ENCODE measurements around the gene SLC8A2.

SLC8A2 gene

DNA sequence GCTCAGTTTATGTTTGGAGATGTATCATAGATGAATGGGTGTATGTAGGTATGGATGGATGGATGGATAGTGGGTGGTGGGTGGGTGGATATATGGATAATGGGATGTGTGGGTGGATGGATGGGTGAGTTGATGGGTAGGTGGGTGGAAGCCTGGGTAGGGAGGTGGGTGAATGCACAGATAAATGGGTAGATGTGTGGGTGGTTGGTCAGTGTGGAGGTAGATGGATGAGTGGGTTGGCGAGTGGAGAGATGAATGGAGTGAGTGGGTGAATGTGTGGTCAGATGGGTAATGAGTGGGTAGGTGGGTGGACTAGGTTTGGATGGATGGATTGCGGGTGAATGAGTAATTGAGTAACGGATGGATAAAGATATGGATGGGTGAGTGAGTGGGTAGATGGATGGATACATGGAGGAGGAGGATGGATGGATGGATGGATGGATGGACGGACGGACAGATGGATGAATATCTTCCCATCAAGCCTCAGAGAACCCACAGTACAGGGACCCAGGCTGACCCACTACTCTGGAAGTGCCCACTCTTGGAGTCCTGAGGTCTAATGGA lies 65.8 kb downstream of the SLC8A2 start:
- TF ChIP-seq CTCF (IDR thresholded peaks at IDR 0.05; ENCODE audit: low read depth, low read length), result no peak
- H3K27ac ChIP-seq, result no peak overlapping the region
- H3K9me3 ChIP-seq (ENCODE audit: severe bottlenecking), result no peaks in the 10 kb centered on the region
- H3K4me3 ChIP-seq (ENCODE audit: low read depth, low read length), result no peak overlapping the region
- H3K36me3 ChIP-seq, result peaks cover 10% of the 10 kb centered on the region
- no peak for DNase-seq
- no peaks in the 10 kb centered on the region for H3K27me3 ChIP-seq (ENCODE audit: insufficient read depth, low read depth, severe bottlenecking)

- DNase-seq, result no peak
- no peak overlapping the region for H3K27ac ChIP-seq
- H3K9me3 ChIP-seq (ENCODE audit: severe bottlenecking), result no peaks in the 10 kb centered on the region
- peaks cover 10% of the 10 kb centered on the region for H3K36me3 ChIP-seq
- no peak overlapping the region for H3K4me3 ChIP-seq (ENCODE audit: low read depth, low read length)
- no peak for TF ChIP-seq CTCF (IDR thresholded peaks at IDR 0.05; ENCODE audit: low read depth, low read length)
- H3K27me3 ChIP-seq (ENCODE audit: insufficient read depth, low read depth, severe bottlenecking), result no peaks in the 10 kb centered on the region
These were observed 66.5 kb downstream of the SLC8A2 start for GRCh38 chr19:47405197-47405550.

DNA sequence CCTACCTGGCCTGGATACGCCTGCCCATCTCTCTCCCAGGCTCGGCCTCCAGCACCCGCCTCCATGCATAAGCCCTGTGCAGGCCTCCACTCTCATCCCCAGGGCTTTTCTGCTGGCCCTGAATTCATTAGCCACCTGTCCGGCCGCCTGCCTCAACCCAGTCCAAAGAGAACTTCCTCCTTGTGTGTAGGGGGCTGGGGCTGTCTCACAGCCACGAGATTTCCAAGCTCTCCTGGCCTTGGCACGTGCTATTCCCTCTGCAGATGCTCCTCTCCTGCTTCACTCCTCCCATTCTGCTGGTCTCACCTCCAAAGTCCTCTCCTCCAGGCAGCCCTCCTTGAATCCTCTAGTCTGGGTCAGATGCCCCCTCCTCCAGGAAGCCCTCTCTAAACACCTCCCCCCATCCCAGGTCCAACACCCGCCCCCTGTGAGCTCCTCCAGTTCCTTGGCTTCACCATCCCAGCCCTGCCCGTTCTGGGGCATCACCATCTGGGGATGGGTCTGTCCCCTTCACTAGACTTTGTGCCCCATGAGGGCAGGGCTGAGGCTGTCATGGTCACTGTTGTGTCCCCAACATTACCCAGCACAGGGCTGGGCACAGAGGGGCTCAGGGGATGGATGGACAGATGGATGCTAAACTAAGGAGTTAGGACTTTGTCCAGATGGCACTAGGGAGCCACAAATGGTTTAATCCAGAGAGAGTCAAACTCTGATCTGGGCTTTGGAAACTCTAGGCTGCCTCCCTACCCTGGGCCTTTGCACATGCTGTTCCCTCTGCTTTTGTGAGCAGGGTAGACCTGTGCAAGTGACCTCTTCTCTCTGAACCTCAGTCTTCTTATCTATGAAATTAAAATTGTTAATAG lies 67.1 kb downstream of the SLC8A2 start:
- H3K27ac ChIP-seq, result no peak overlapping the region
- H3K36me3 ChIP-seq, result peaks cover 10% of the 10 kb centered on the region
- no peaks in the 10 kb centered on the region for H3K9me3 ChIP-seq (ENCODE audit: severe bottlenecking)
- no peaks in the 10 kb centered on the region for H3K27me3 ChIP-seq (ENCODE audit: insufficient read depth, low read depth, severe bottlenecking)
- DNase-seq, result no peak
- H3K4me3 ChIP-seq (ENCODE audit: low read depth, low read length), result no peak overlapping the region
- no peak for TF ChIP-seq CTCF (IDR thresholded peaks at IDR 0.05; ENCODE audit: low read depth, low read length)

DNA sequence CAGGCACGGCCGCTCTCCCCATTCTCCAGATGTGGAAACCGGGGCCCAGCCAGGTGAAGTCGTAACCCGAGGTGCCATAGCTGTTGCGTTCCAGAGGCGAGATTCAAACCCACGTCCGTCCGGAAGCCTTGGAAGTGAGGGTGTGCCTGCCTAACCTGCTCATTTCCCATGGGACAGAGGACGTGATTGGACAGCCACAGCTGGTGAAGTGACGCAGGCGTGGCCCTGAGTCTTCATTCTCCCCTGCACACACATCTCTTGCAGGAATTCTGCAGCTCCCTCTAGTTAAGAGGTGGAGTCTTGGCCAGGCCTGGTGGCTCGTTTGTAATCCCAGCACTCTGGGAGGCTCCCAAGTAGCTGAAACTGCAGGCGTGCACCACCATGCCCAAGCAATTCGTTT lies 69.2 kb downstream of the SLC8A2 start:
- Histone ChIP-seq H3K9me3 (ENCODE audit: severe bottlenecking) (no peaks in the 10 kb centered on the region), H3K36me3 (peaks cover 3% of the 10 kb centered on the region; the same call in 1 of the 2 replicates), H3K27ac (no peak overlapping the region), H3K27me3 (ENCODE audit: insufficient read depth, low read depth, severe bottlenecking) (no peaks in the 10 kb centered on the region), H3K4me3 (ENCODE audit: low read depth, low read length) (no peak overlapping the region)
- no peak for DNase-seq
- TF ChIP-seq CTCF (IDR thresholded peaks at IDR 0.05; ENCODE audit: low read depth, low read length), result no peak

- Histone ChIP-seq H3K27me3 (ENCODE audit: insufficient read depth, low read depth, severe bottlenecking) (no peaks in the 10 kb centered on the region), H3K9me3 (ENCODE audit: severe bottlenecking) (no peaks in the 10 kb centered on the region), H3K4me3 (ENCODE audit: low read depth, low read length) (no peak overlapping the region), H3K27ac (no peak overlapping the region), H3K36me3 (no peaks in the 10 kb centered on the region)
- TF ChIP-seq CTCF (IDR thresholded peaks at IDR 0.05; ENCODE audit: low read depth, low read length), result no peak
- DNase-seq, result no peak
These were observed 72.7 kb downstream of the SLC8A2 start for GRCh38 chr19:47398707-47399597.

Measured in WERI-Rb-1 (cell line).